HepG2 (cell line): ENCODE results near the gene SGO1. TPM values are rescaled to one million over a fixed set of nuclear protein-coding genes. Genes with fewer than 3 reads are reported as not detected.

Experiments
- E2F1 ChIP-seq: sonication (generic); formaldehyde crosslinking; IDR thresholded peaks from 2 replicates; pipeline ENCODE4 v1.5.0; 2020; ENCODE audit warnings: missing genetic modification reagents
- FOXP1 ChIP-seq, 2 experiments: fragments of 450-650 bp in 1 of 2; IDR thresholded peaks; 2 replicates each; pipeline ENCODE4 v1.6.1; 2017 to 2018; ENCODE audit warnings: antibody characterized with exemption in 1 of 2
- LCORL ChIP-seq, 2 experiments: fragments of 450-650 bp in 1 of 2; sonication (generic) in 1 of 2; formaldehyde crosslinking in 1 of 2; IDR thresholded peaks; 2 replicates each; pipeline versions ENCODE4 v1.5.0 to v1.6.1; 2017 to 2020; ENCODE audit warnings: antibody characterized with exemption in 1 of 2, missing genetic modification reagents in 1 of 2
- MXD1 ChIP-seq: sonication (generic); formaldehyde crosslinking; IDR thresholded peaks from 2 replicates; pipeline ENCODE4 v1.4.0; 2020; ENCODE audit warnings: mild to moderate bottlenecking, missing genetic modification reagents
- NFIC ChIP-seq: IDR thresholded peaks from 2 replicates; pipeline ENCODE4 v1.6.1; 2012; ENCODE audit warnings: mild to moderate bottlenecking, low read length, inconsistent platforms
- SETDB1 ChIP-seq: sonication (generic); formaldehyde crosslinking; IDR thresholded peaks from 2 replicates; pipeline ENCODE4 v1.5.1; 2020; ENCODE audit warnings: missing genetic modification reagents, mild to moderate bottlenecking, borderline replicate concordance
- SIX4 ChIP-seq: sonication (generic); formaldehyde crosslinking; IDR thresholded peaks from 2 replicates; pipeline ENCODE4 v1.4.0; 2020; ENCODE audit warnings: missing genetic modification reagents
- SKIL ChIP-seq: sonication (generic); formaldehyde crosslinking; IDR thresholded peaks from 2 replicates; pipeline ENCODE4 v1.8.0; 2022; ENCODE audit warnings: missing genetic modification reagents, mild to moderate bottlenecking, moderate library complexity, borderline replicate concordance
- SRY ChIP-seq: sonication (generic); formaldehyde crosslinking; IDR thresholded peaks from 2 replicates; pipeline ENCODE4 v1.8.0; 2022; ENCODE audit warnings: mild to moderate bottlenecking, missing genetic modification reagents
- TIGD3 ChIP-seq: sonication (generic); formaldehyde crosslinking; IDR thresholded peaks from 2 replicates; pipeline ENCODE4 v1.5.1; 2020; ENCODE audit warnings: mild to moderate bottlenecking, missing genetic modification reagents, borderline replicate concordance
- ZBTB20 ChIP-seq: sonication (generic); formaldehyde crosslinking; IDR thresholded peaks from 2 replicates; pipeline ENCODE4 v1.8.1; 2023; ENCODE audit warnings: missing genetic modification reagents, low read depth, mild to moderate bottlenecking, borderline replicate concordance
- ZNF33A ChIP-seq: sonication (generic); formaldehyde crosslinking; IDR thresholded peaks from 2 replicates; pipeline ENCODE4 v1.5.1; 2020; ENCODE audit warnings: missing genetic modification reagents, mild to moderate bottlenecking, moderate library complexity, borderline replicate concordance
- ZNF703 ChIP-seq: sonication (generic); formaldehyde crosslinking; IDR thresholded peaks from 2 replicates; pipeline ENCODE4 v1.5.1; 2020; ENCODE audit warnings: missing genetic modification reagents, mild to moderate bottlenecking, moderate library complexity, borderline replicate concordance
- ZNF878 ChIP-seq: sonication (generic); formaldehyde crosslinking; IDR thresholded peaks from 2 replicates; pipeline ENCODE4 v1.8.1; 2023; ENCODE audit warnings: mild to moderate bottlenecking, missing genetic modification reagents, moderate library complexity
- ZSCAN22 ChIP-seq: sonication (generic); formaldehyde crosslinking; IDR thresholded peaks from 2 replicates; pipeline ENCODE4 v1.4.0; 2020; ENCODE audit warnings: mild to moderate bottlenecking, missing genetic modification reagents
- polyA plus RNA-seq, 8 experiments: library from polyadenylated mRNA; depleted of rRNA in 3 of 8; stranded (reverse) in 7 of 8; unstranded in 1 of 8; fragments of >200 nt; fragmentation: Illumina TruSeq in 4 of 8; extraction: Trizol in 4 of 8; gene quantifications; 2 replicates each; pipeline versions ENCODE4 v1.2.1 to v1.2.3, GENCODE V29; 2011 to 2016; ENCODE audit warnings: low read depth in 4 of 8, missing spikeins in 1 of 8, mixed read lengths in 1 of 8; ENCODE audit not compliant: insufficient read depth in 1 of 8
- total RNA-seq, 5 experiments: library from RNA; depleted of rRNA; stranded (reverse); fragments of >200 nt; fragmentation: Illumina TruSeq; extraction: Trizol; gene quantifications; 2 replicates each; pipeline ENCODE4 v1.2.3, GENCODE V29; 2016; ENCODE audit warnings: low read depth in 1 of 5
- TF ChIP-seq, protein P1 (sequence below): sonication (generic); formaldehyde crosslinking; IDR thresholded peaks from 2 replicates; pipeline ENCODE4 v1.9.0; 2022; ENCODE audit warnings: missing genetic modification reagents, mild to moderate bottlenecking, borderline replicate concordance
- TF ChIP-seq, protein P2 (sequence below): sonication (generic); formaldehyde crosslinking; conservative IDR thresholded peaks from 2 replicates; pipeline ENCODE4 v1.5.0; 2020; ENCODE audit warnings: missing genetic modification reagents
- TF ChIP-seq, protein P3 (sequence below): IDR thresholded peaks from 2 replicates; pipeline ENCODE4 v1.6.1; 2016

Gene SGO1
- total and polyA plus RNA-seq, 2 of the 13 experiments (the other 11 are each of a cell fraction or from before 2014, with no cell fraction given), result 2.1 to 16.1 TPM

GRCh38 chr3:20185679-20186599 is at the start of gene SGO1 (continued):
- TF ChIP-seq SETDB1 (CRISPR knock-in tag) (no peak), MXD1 (CRISPR knock-in tag) (0 out of 2 replicates have a peak, but pooled peaks have one; percentile 30), LCORL (IDR thresholded peaks at IDR 0.05) (no peak), LCORL (CRISPR knock-in tag; IDR thresholded peaks at IDR 0.05) (peak; percentile 68), ZSCAN22 (CRISPR knock-in tag) (no peak), TIGD3 (CRISPR knock-in tag) (no peak), FOXP1 (IDR thresholded peaks at IDR 0.05) (no peak), FOXP1 (CRISPR knock-in tag; IDR thresholded peaks at IDR 0.05) (no peak), ZBTB20 (CRISPR knock-in tag) (0 out of 2 replicates have a peak, but pooled peaks have one; percentile 17), SRY (CRISPR knock-in tag) (no peak), SKIL (no peak), ZNF33A (no peak), NFIC (peak; percentile 36; the same call in 1 of the 2 replicates), ZNF703 (CRISPR knock-in tag) (no peak), E2F1 (CRISPR knock-in tag) (no peak), ZNF878 (CRISPR knock-in tag) (peak; percentile 83), SIX4 (CRISPR knock-in tag) (0 out of 2 replicates have a peak, but pooled peaks have one; percentile 57)
- TF ChIP-seq, protein P1, sequence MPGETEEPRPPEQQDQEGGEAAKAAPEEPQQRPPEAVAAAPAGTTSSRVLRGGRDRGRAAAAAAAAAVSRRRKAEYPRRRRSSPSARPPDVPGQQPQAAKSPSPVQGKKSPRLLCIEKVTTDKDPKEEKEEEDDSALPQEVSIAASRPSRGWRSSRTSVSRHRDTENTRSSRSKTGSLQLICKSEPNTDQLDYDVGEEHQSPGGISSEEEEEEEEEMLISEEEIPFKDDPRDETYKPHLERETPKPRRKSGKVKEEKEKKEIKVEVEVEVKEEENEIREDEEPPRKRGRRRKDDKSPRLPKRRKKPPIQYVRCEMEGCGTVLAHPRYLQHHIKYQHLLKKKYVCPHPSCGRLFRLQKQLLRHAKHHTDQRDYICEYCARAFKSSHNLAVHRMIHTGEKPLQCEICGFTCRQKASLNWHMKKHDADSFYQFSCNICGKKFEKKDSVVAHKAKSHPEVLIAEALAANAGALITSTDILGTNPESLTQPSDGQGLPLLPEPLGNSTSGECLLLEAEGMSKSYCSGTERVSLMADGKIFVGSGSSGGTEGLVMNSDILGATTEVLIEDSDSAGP (CRISPR knock-in tag), result peak; percentile 87; the same call in 1 of the 2 replicates
- TF ChIP-seq, protein P2, sequence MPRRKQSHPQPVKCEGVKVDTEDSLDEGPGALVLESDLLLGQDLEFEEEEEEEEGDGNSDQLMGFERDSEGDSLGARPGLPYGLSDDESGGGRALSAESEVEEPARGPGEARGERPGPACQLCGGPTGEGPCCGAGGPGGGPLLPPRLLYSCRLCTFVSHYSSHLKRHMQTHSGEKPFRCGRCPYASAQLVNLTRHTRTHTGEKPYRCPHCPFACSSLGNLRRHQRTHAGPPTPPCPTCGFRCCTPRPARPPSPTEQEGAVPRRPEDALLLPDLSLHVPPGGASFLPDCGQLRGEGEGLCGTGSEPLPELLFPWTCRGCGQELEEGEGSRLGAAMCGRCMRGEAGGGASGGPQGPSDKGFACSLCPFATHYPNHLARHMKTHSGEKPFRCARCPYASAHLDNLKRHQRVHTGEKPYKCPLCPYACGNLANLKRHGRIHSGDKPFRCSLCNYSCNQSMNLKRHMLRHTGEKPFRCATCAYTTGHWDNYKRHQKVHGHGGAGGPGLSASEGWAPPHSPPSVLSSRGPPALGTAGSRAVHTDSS (CRISPR knock-in tag), result no peak
- TF ChIP-seq, protein P3, sequence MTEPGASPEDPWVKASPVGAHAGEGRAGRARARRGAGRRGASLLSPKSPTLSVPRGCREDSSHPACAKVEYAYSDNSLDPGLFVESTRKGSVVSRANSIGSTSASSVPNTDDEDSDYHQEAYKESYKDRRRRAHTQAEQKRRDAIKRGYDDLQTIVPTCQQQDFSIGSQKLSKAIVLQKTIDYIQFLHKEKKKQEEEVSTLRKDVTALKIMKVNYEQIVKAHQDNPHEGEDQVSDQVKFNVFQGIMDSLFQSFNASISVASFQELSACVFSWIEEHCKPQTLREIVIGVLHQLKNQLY, result no peak; the same call in 1 of the 2 replicates
